CD4-positive, alpha-beta T cell treated with Interleukin-15 for 4 hours (primary cell): ENCODE measurements around the gene RAB20.
"Not testable (repeated sequence)": the region's sequence is repeated elsewhere in the genome, so short reads cannot be mapped to it uniquely, and the experiment has no call there.

ENCODE experiments used
- DNase-seq: peaks from one replicate; pipeline ENCODE4 v3.0.0-alpha.2; 2020; ENCODE audit warnings: low spot score

RAB20 gene, protein sequence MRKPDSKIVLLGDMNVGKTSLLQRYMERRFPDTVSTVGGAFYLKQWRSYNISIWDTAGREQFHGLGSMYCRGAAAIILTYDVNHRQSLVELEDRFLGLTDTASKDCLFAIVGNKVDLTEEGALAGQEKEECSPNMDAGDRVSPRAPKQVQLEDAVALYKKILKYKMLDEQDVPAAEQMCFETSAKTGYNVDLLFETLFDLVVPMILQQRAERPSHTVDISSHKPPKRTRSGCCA

GRCh38 chr13:110561344-110562035, at the start of gene RAB20:
Gene RAB20 (minus strand): TSS chr13:110561722. CDS start chr13:110561519, 203 bp downstream.
- peak; percentile 50 for DNase-seq

GRCh38 chr13:110610955-110611595, 49.6 kb upstream of the RAB20 start:
- no peak for DNase-seq

DNA sequence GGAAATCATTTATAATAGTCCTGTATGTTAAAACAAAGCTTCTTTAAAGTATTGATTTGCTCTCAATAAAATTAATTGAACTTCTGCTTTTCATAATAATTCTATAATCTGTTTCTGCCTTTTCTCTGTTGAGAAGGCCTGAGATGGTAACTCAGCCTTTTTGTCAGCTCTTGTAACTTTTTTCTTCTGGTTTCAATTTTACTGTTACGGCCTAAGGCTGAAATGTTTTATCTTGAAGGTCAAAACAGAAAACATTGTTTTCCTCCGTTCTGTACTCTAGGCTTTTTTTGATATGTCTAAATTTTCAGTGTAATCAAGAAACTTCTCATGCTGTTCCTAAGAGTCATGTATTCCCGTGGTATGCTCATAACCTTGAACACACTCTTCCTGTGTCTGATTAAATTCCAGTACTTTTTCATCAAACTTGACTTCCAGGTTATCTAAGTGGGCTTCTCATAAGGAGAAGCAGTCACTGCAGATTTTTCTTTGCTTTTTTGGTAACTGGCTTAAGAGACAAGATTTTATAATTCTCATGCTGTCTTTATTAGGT, 46.2 kb upstream of the RAB20 start:
- DNase-seq: no peak

DNA sequence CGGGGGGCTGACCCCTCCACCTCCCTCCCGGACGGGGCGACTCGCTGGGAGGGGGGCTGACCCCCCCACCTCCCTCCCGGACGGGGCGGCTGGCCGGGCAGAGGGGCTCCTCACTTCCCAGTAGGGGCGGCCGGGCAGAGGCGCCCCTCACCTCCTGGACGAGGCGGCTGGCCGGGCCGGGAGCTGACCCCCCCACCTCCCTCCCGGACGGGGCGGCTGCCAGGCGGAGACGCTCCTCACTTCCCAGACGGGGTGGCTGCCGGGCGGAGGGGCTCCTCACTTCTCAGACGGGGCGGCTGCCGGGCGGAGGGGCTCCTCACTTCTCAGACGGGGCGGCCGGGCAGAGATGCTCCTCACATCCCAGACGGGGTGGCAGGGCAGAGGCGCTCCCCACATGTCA, 44.8 kb upstream of the RAB20 start:
- not testable (repeated sequence) for DNase-seq

GRCh38 chr13:110605132-110605531, 43.6 kb upstream of the RAB20 start:
- no peak for DNase-seq

DNA sequence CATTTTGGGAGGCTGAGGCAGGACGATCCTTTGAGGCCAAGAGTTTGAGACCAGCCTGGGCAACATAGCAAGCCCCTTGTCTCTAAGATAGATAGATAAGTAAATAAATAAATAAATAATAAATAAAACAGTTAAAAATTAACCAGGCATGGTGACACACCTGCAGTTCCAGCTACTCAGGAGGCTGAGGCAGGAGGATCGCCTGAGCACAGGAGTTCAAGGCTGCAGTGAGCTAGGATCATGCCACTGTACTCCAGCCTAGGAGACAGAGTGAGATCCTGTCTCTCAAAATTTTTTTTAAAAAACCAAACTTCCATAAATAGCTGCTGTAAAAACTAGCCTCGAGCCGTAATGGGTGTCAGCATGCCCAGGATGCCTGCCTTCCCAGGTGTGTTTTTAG, 39.5 kb upstream of the RAB20 start:
- no peak for DNase-seq

DNA sequence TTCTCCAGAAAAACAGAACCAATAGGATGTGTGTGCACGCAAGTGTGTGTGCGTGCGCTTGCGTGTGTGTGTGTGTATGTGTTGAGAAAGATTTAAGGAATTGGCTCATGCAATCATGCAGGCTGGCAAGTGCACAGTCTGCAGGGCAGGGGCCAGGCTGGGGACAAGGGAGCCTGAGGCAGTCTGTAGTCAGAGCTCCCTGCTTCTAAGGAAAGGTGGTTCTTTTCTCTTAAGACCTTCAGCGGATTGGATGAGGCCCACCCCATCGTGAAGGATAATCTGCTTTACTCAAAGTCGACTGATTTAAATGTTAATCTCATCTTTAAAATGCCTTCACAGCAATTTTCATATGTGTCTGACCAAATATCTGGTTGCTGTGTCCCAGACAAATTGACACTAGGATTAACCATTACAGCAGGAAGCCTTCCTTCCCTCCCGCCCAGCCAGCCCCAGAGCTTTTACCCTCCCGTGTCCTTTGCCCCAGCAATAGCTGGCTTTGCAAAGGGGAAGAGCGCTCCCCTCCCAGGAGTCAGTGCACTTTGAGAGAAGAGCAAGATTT, 38.8 kb upstream of the RAB20 start:
- DNase-seq: no peak

DNA sequence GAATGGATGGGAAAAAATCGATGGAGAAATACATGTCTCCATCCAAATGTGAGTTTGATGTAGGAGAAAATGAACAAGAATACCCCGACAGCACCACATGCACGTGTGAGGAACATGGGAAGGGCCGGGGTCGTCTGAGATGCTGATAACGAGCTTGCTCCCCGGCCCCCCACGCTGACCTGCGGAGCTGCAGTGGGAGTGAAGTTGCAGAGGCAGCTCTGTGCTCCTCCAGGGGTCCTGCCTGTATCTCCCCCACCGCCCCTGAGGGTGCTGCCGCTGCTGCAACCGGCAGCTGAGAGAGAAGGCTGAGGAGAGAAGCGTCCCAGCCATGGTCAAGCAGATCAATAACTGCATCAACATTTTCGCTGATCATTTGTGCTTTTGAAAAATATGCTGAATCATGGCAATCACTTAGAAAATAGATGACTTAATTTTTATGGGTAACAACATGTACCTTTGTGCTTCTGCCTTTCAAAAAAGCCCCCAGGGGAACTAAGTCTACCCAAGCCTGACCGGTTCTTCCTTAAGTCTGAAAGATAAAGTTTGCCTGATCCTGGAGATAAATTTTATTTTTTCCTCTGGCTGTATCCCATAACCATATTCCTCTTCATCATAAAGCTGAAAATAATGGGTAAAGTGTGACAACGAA, 35.6 kb upstream of the RAB20 start:
- DNase-seq: no peak

- DNase-seq: peak; percentile 37
These were observed 32.1 kb upstream of the RAB20 start for GRCh38 chr13:110593430-110594130.

GRCh38 chr13:110592665-110593064, 31.1 kb upstream of the RAB20 start:
- DNase-seq: no peak

DNA sequence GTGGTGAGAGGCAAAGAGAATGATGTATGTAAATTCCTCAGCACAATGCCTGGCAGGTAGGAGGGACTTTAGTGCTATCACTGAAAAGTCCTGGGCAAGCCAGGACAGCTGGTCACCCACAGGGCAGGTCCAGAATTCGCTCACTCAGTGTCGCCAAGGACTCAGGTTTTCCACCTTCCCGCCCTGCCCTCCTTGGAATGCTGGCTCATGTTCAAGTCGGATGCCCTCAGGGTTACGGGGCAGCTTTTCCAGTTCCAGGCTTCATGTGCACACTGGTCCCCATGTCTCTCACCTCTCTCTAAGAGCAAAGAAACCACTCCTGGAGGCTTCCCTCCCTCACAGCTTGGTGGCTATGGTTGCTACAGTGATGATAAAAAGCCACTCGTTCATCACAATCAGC, 29.1 kb upstream of the RAB20 start:
- no peak for DNase-seq

DNA sequence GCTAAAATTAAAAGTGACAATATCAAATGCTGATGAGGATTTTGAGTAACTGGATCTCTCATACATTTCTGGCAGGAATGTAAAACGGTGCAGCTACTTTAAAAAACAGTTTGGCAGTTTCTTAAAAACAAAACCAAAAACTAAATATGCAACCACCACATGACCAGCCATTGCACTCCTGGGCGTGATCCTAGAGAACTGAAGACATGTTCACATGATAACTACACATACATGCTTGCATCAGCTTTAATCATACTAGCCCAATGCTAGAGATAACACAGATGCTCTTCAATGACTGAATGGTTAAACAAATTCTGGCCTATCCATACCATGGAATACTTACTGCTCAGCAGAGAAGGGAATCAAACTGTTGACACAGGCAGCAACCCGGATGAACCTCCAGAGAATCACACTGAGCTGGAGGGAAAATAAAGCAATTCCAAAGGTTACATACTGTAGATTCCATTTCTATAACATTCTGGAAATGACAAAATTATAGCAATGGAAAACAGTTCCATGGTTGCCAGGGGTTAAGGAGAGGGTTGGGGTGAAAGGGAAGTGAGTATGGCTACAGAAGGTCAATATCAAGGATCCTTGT, 28.4 kb upstream of the RAB20 start:
- no peak for DNase-seq

- no peak for DNase-seq
These were observed 21.8 kb upstream of the RAB20 start for GRCh38 chr13:110583178-110583865.

- no peak for DNase-seq
These were observed 21.0 kb upstream of the RAB20 start for GRCh38 chr13:110582421-110582954.

- DNase-seq: no peak
These were observed 20.1 kb upstream of the RAB20 start for GRCh38 chr13:110581506-110582185.

- DNase-seq: no peak
These were observed 19.3 kb upstream of the RAB20 start for GRCh38 chr13:110580800-110581199.

DNA sequence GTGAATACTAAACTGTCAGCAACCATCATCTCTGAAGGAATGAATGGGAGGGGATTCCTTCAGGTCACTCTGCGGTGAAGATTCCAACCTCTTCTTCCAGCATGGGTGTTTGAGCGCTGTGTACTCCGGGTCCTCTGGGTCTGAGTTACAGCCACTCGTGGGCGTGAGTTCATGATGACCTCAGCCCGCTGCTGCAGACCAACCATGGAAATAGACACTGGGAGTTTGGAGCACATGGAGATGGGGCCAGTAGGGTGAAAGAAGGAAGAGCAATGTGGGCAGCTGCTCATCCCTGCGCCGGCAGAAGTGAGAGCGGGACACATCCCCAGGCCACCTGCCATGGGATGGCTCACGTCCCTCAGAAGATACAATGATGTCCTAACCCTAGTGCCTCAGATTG, 16.8 kb upstream of the RAB20 start:
- no peak for DNase-seq

GRCh38 chr13:110576736-110577476, 15.4 kb upstream of the RAB20 start:
- DNase-seq: no peak

DNA sequence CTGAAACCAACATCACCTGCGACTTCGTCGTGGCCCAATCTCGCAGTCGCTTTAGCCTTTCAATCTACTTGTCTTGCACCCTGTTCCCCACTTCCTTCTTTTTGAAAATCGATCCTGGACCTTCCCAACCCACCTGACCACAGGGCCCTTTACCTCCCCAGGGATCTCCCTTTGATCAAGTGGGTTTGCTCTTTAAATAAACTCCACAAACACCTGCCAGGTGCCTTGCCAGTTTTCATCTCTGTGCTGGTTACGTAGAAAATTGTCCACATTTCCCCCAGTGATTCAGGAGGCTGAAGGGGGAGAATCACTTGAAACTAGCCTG, 14.5 kb upstream of the RAB20 start:
- DNase-seq: no peak
